Uterus (tissue), 2 donors: ENCODE measurements around the gene LAMB3.

Experiments
- CTCF ChIP-seq, 4 experiments: fragments of 200-600 bp in 2 of 4; fragments of 450-650 bp in 2 of 4; sonication (generic) in 2 of 4; IDR thresholded peaks; one replicate each; pipeline ENCODE4 v1.5.1; 2016 to 2019; ENCODE audit warnings: antibody characterized with exemption in 4 of 4, mild to moderate bottlenecking in 2 of 4, moderate library complexity in 1 of 4
- POLR2A ChIP-seq, 2 donors: fragments of 450-650 bp; IDR thresholded peaks; one replicate each; pipeline ENCODE4 v1.6.1; 2016; ENCODE audit warnings: antibody characterized with exemption in 2 of 2, mild to moderate bottlenecking in 1 of 2, moderate library complexity in 1 of 2

GRCh38 chr1:209583408-209583807, 68.8 kb downstream of the LAMB3 start, which contains the start of gene CAMK1G:
- TF ChIP-seq CTCF (IDR thresholded peaks at IDR 0.05) (no peak), POLR2A (IDR thresholded peaks at IDR 0.05) (no peak)
